Activated naive CD8-positive, alpha-beta T cell (primary cell): Measurements from ENCODE around the gene CEACAM16.

Experiments
- H3K27ac Mint-ChIP-seq: one replicate; pipeline ENCODE4 v1.8.0; 2021; ENCODE audit warnings: mixed read lengths
- H3K27me3 Mint-ChIP-seq: one replicate; pipeline ENCODE4 v1.8.0; 2021; ENCODE audit warnings: mixed read lengths
- H3K36me3 Mint-ChIP-seq: one replicate; pipeline ENCODE4 v1.8.0; 2021; ENCODE audit warnings: mixed read lengths
- H3K4me1 Mint-ChIP-seq: one replicate; pipeline ENCODE4 v1.8.0; 2021; ENCODE audit warnings: low read depth, mixed read lengths
- H3K4me3 Mint-ChIP-seq: one replicate; pipeline ENCODE4 v1.8.0; 2021; ENCODE audit warnings: mild to moderate bottlenecking, mixed read lengths
- H3K9me3 Mint-ChIP-seq: one replicate; pipeline ENCODE4 v1.8.0; 2021; ENCODE audit warnings: low read depth, mixed read lengths

Gene CEACAM16

GRCh38 chr19:44698492-44699201 lies at the start of gene CEACAM16:
TSS of gene CEACAM16 (plus strand) at chr19:44699151. CDS start at chr19:44701457, 2,306 bp downstream.
- no peaks in the 10 kb centered on the region for H3K9me3 Mint-ChIP-seq
- H3K27ac Mint-ChIP-seq: no peak within 1 kb of the TSS
- H3K4me1 Mint-ChIP-seq: peaks cover 7% of the 10 kb centered on the region
- H3K36me3 Mint-ChIP-seq: no peaks in the 10 kb centered on the region
- H3K4me3 Mint-ChIP-seq: no peak within 1 kb of the TSS
- H3K27me3 Mint-ChIP-seq: no peaks in the 10 kb centered on the region

DNA sequence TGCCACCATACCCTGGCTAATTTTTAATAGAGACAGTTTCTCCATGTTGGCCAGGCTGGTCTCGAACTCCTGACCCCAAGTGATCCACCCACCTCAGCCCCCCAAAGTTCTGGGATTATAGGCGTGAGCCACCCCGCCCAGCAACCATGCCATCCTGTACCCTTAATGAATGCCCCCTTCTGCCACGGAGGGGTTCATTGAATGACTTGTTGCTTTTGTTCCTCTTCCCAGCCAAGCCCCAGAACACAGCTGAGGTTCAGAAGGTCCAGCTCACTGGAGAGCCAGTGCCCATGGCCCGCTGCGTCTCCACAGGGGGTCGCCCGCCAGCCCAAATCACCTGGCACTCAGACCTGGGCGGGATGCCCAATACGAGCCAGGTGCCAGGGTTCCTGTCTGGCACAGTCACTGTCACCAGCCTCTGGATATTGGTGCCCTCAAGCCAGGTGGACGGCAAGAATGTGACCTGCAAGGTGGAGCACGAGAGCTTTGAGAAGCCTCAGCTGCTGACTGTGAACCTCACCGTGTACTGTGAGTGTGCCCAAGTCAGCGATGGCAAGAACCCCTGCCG lies 49.3 kb upstream of the CEACAM16 start:
- peaks cover 8% of the 10 kb centered on the region for H3K4me1 Mint-ChIP-seq
- H3K27me3 Mint-ChIP-seq: no peaks in the 10 kb centered on the region
- H3K4me3 Mint-ChIP-seq: no peak overlapping the region
- H3K27ac Mint-ChIP-seq: no peak overlapping the region
- H3K36me3 Mint-ChIP-seq: no peaks in the 10 kb centered on the region
- no peaks in the 10 kb centered on the region for H3K9me3 Mint-ChIP-seq

DNA sequence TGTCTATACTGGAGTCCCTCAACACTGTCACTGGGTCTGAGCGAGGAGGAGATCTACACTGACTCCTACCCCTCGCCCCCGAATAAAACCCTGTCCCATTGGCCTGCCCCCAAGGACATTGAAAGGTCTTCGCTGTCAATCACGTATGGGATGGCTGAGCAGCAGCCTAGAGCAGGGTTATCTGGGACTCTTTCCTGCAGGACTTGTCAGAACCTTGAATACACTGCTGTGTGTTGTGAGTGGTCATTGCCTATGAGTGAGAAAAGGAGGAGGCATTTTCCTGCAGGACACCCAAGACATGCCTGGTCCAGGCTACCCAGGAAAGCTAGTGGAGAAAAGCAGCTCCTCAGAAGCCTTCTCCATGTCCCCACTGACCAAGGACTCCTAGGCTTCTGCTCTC lies 45.6 kb upstream of the CEACAM16 start:
- no peaks in the 10 kb centered on the region for H3K27me3 Mint-ChIP-seq
- H3K27ac Mint-ChIP-seq: no peak overlapping the region
- peaks cover 2% of the 10 kb centered on the region for H3K36me3 Mint-ChIP-seq

GRCh38 chr19:44653977-44654774 lies 44.8 kb upstream of the CEACAM16 start:
- no peaks in the 10 kb centered on the region for H3K9me3 Mint-ChIP-seq
- H3K4me3 Mint-ChIP-seq: no peak overlapping the region
- H3K27me3 Mint-ChIP-seq: no peaks in the 10 kb centered on the region
- H3K27ac Mint-ChIP-seq: no peak overlapping the region
- peaks cover 2% of the 10 kb centered on the region for H3K36me3 Mint-ChIP-seq
- peaks cover 9% of the 10 kb centered on the region for H3K4me1 Mint-ChIP-seq

More for the DNA sequence above, 45.6 kb upstream of the CEACAM16 start:
- Mint-ChIP-seq H3K4me3 (no peak overlapping the region), H3K9me3 (no peaks in the 10 kb centered on the region), H3K4me1 (peaks cover 9% of the 10 kb centered on the region)

- peaks cover 2% of the 10 kb centered on the region for H3K36me3 Mint-ChIP-seq
- H3K9me3 Mint-ChIP-seq: no peaks in the 10 kb centered on the region
- H3K4me3 Mint-ChIP-seq: no peak overlapping the region
- H3K27ac Mint-ChIP-seq: no peak overlapping the region
- H3K4me1 Mint-ChIP-seq: peaks cover 9% of the 10 kb centered on the region
- no peaks in the 10 kb centered on the region for H3K27me3 Mint-ChIP-seq
These were observed 41.6 kb upstream of the CEACAM16 start for GRCh38 chr19:44657211-44657921.

DNA sequence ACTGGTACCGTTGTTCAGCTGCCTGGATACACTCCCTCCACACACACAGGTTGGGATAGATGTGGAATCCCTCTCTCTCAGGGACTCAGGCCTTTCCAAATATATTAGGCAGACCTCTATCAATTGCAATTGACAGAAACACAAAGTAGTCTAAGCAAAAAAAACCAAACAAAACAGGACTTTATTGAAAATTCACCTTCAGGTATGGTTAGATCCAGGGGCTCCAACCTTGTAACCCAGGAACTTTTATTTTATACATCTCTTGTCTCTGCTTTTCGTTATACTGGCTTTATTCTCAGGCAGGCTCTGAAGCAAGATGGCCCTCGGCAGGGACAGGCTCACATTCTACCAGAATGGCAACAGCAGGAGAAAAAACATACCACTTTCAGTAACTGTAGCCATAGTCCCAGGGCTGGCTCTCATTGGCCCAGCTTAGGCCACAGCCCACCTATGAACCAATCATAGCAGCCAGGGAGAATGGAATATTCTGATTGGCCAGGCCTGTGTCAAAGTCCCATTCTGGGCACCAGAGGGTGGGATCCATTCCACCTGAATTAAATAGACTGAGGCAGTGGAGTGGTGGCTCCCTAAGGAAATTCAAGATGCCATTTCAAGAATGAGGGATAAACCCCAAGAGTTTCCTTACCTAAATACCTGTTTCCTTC lies 40.8 kb upstream of the CEACAM16 start:
- no peaks in the 10 kb centered on the region for H3K9me3 Mint-ChIP-seq
- peaks cover 2% of the 10 kb centered on the region for H3K36me3 Mint-ChIP-seq
- H3K27me3 Mint-ChIP-seq: no peaks in the 10 kb centered on the region
- H3K4me1 Mint-ChIP-seq: peaks cover 9% of the 10 kb centered on the region
- H3K4me3 Mint-ChIP-seq: no peak overlapping the region
- H3K27ac Mint-ChIP-seq: no peak overlapping the region

GRCh38 chr19:44660081-44660480 lies 38.9 kb upstream of the CEACAM16 start:
- Mint-ChIP-seq H3K4me3 (no peak overlapping the region), H3K4me1 (peaks cover 4% of the 10 kb centered on the region), H3K36me3 (peaks cover 2% of the 10 kb centered on the region), H3K9me3 (no peaks in the 10 kb centered on the region), H3K27ac (no peak overlapping the region), H3K27me3 (no peaks in the 10 kb centered on the region)

DNA sequence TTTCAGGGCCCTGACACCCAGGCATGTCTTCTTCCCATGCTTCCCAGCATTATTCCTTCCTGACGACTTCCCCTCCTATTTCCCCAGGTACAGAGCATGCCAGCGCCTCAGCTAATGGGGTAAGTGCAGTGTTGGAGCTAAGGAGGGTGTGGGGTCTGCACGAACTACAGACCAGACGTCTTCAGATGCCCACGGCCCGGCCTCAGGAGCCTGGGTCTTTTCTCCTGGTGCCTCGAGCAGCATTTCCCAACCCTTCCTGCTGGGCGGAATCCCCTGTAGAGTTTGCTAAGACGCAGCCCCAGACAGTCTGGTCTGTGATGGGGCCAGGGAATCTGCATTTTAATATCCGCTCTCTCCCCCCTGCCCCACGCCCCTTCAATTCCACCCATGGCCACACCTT lies 37.7 kb upstream of the CEACAM16 start:
- Mint-ChIP-seq H3K27ac (no peak overlapping the region), H3K9me3 (no peaks in the 10 kb centered on the region), H3K4me3 (no peak overlapping the region), H3K36me3 (peaks cover 2% of the 10 kb centered on the region), H3K27me3 (no peaks in the 10 kb centered on the region), H3K4me1 (peaks cover 4% of the 10 kb centered on the region)

- Mint-ChIP-seq H3K4me1 (peaks cover 4% of the 10 kb centered on the region), H3K36me3 (peaks cover 2% of the 10 kb centered on the region), H3K27ac (no peak overlapping the region), H3K4me3 (no peak overlapping the region), H3K9me3 (no peaks in the 10 kb centered on the region), H3K27me3 (no peaks in the 10 kb centered on the region)
These were observed 37.0 kb upstream of the CEACAM16 start for GRCh38 chr19:44661904-44662303.

- Mint-ChIP-seq H3K9me3 (no peaks in the 10 kb centered on the region), H3K36me3 (peaks cover 2% of the 10 kb centered on the region), H3K4me3 (no peak overlapping the region), H3K27ac (no peak overlapping the region), H3K27me3 (no peaks in the 10 kb centered on the region), H3K4me1 (no peaks in the 10 kb centered on the region)
These were observed 36.1 kb upstream of the CEACAM16 start for GRCh38 chr19:44662691-44663385.

GRCh38 chr19:44663996-44664395 lies 35.0 kb upstream of the CEACAM16 start:
- H3K27ac Mint-ChIP-seq: no peak overlapping the region
- no peaks in the 10 kb centered on the region for H3K9me3 Mint-ChIP-seq
- no peaks in the 10 kb centered on the region for H3K4me1 Mint-ChIP-seq
- H3K4me3 Mint-ChIP-seq: no peak overlapping the region
- no peaks in the 10 kb centered on the region for H3K36me3 Mint-ChIP-seq
- no peaks in the 10 kb centered on the region for H3K27me3 Mint-ChIP-seq

- Mint-ChIP-seq H3K4me1 (no peaks in the 10 kb centered on the region), H3K27ac (no peak overlapping the region), H3K4me3 (no peak overlapping the region), H3K36me3 (no peaks in the 10 kb centered on the region), H3K9me3 (no peaks in the 10 kb centered on the region), H3K27me3 (no peaks in the 10 kb centered on the region)
These were observed 34.0 kb upstream of the CEACAM16 start for GRCh38 chr19:44664976-44665375.

- H3K36me3 Mint-ChIP-seq: no peaks in the 10 kb centered on the region
- no peak overlapping the region for H3K27ac Mint-ChIP-seq
- H3K4me3 Mint-ChIP-seq: no peak overlapping the region
- H3K27me3 Mint-ChIP-seq: no peaks in the 10 kb centered on the region
- H3K9me3 Mint-ChIP-seq: no peaks in the 10 kb centered on the region
- no peaks in the 10 kb centered on the region for H3K4me1 Mint-ChIP-seq
These were observed 31.9 kb upstream of the CEACAM16 start for GRCh38 chr19:44666852-44667556.
